Dermis blood vessel endothelial cell (primary cell): ENCODE results near the gene EYA4. TPM values are rescaled to one million over a fixed set of nuclear protein-coding genes. Genes with fewer than 3 reads are reported as not detected.
A peak's percentile ranks its signal among the peaks of the same experiment; 100 is the strongest.

Experiments used
- DNase-seq: peaks from one replicate; pipeline ENCODE4 v3.0.0; 2010
- total RNA-seq: library from RNA; depleted of rRNA; stranded (reverse); fragments of >200 nt; gene quantifications from 2 replicates; pipeline ENCODE4 v1.2.3, GENCODE V29; 2014

Gene EYA4
- total RNA-seq, 1 donor from 2014 or later: under 0.01 TPM

DNA sequence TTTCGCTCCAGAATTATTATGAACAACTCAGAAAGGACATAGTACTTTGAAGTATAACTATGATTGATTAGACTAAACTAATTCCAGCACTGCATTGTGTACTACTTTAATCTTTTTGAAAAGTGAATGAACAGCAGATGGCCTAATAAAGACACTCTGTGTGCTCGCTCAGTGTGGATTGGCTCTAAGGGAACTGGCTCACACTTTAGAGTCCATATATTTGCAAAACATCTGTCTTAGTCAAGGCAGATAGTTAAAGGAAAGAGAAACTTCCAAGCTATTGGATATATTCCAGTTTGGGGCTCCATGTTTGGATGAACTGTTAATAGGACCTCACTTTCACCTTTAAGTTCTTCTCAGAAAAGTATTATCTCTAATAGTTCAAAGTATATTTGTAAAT is 218.9 kb downstream of the EYA4 start:
- no peak for DNase-seq

DNA sequence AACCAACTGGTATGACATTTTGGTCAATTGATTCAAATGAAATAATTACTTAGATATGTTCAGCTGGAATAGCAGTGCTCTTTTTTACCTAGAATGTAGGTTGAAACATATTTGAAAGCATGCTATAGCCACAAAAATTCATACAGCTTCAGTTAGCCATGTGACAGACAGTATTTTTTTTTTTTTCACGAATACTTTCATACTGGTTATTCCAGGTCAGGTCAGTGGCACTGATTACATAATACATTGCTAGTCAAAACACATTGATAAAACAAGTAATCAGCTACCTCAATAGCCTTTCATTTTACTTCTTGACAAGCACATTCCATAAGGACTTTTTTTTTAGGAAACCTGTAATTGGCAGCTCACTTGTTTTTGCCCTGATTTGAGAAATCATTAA is 222.6 kb downstream of the EYA4 start:
- no peak for DNase-seq

DNA sequence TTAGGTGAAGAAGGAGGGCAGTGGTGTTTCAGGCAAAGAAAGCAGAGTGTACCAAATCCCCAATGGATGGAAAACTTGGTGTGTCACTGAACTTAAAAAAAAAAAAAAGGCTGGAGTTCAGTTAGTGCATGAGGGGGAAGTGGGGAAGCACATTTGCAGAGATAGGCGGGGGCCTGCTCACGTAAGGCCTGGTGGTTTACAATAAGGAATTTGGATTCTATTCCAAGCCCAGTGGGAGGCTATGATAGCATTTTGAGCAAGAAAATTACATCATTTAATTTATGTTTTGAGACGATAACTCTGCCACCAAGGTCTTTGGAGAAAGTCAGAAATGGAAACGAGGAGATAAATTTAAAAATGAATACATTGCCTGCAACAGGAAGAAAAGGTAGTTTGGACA is 225.5 kb downstream of the EYA4 start:
- no peak for DNase-seq

DNA sequence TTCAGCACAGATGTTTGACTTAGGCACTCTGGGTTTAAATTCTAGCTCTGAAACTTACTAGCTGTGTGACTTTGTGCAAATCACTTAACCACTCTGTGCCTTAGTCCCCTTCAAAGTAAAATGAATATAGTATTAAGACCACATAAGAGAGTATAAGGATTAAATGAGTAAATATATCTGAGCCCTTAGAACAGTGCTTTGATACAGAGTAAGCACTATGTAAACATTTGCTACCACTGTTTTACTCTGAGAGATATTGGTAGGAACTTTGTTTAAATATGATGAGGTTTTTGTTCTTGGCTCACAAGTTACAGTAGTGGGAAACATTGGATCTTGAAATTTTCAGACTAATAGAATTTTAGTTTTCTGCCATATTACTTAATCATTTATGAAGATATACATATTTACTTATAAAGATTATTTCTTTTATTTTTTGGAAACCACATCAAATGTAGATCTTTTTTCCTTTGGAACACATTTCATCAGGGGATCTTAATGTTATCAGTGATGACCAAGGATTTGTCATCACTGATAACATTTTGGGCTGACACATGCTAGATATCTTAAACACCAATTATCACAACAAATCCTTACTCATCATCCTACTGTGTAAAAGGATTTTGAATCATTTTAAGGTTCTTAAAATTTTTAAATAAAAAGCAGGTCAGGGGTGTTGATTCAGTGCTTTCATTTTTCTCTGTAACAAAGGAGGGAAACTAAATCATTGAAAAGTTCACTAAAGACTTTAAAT is 226.2 kb downstream of the EYA4 start:
- DNase-seq: no peak

DNA sequence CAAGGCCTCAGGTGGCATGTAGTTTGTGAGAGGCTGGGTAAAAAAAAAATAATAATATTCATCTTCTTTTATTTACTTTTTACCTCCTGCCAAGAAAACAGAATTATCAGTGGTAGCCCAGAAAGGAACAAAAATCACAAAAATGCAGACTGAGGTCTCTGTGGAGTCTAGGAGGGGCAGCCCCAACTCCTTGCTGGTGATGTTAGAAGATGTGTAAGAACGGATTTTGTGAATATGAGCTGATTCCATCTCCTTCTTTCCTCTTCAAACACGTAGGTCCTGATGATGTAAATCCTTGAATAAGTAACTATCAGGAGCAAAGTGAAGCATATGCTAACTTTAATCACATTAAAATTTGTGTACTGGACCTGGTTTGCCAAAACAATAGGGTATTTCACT is 226.8 kb downstream of the EYA4 start:
- DNase-seq: no peak

DNA sequence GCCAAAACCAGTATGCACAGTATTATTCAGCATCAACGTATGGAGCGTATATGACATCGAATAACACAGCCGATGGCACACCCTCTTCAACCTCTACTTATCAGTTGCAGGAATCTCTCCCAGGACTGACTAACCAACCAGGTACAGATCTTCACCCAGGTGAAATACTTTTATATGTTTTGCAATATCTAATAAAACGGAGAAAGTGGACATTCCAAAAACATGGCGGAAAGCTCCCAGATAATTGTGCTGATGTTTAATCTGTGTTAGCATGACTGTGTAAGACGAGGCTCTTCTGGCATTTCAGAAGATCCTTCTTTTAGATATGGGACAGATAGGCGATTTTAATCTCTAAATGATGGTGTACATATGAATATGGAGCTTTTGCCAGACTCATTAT is 227.4 kb downstream of the EYA4 start:
- no peak for DNase-seq

DNA sequence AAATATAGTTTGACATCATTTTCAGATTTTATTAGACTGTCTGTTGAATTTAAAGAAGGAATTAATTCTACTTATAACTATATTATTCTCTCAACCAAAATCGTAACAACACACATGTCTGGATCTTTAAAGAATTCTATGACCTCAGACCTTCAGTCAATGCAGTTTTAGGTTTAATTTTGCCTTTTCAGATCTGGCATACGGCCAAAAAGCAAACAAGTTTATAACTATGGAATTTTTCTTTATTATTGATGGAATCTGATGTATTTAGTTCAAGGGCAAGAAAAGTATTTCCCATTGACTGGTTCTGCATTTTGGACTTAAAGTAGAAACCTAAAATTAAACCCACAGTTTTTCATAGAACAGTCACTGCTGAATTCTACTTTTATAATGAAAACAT is 233.4 kb downstream of the EYA4 start:
- no peak for DNase-seq

DNA sequence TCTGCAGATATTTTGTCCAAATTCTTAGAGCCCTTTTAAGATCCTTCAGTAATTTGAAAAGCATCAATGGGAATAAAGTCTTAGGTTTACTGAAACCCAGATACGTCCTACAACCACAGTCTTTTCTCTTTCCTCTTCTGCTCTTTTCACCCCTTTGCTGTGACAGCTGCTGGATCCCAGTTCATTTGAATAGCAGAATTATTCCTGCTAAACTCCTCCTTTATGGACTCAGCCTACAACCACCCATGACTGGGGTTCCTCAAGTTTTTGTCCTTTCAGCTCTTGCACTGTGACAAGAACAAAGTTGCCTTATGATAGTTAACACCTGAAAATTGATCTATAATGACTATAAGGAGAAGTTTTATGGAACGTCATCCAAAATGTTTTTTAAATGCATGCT is 237.5 kb downstream of the EYA4 start:
- DNase-seq: no peak

DNA sequence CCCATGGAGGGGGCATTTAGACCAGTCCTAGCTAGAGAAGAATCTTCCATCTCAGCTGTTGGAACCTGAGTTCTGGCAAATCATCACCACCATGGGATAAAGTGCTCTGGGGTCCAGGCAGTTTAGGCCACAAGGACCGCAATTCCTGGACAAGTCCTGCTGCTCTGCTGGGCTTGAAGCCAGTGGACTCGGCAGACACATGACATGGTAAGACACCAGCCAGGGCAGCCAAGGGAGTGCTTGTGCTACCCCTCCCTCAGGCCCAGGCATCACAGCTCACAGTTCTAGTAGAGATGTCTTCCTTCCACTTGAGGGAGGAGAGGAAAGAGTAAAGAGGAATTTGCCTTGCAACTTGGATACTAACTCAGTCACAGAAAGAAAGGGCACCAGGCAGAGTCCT is 246.0 kb downstream of the EYA4 start:
- no peak for DNase-seq

DNA sequence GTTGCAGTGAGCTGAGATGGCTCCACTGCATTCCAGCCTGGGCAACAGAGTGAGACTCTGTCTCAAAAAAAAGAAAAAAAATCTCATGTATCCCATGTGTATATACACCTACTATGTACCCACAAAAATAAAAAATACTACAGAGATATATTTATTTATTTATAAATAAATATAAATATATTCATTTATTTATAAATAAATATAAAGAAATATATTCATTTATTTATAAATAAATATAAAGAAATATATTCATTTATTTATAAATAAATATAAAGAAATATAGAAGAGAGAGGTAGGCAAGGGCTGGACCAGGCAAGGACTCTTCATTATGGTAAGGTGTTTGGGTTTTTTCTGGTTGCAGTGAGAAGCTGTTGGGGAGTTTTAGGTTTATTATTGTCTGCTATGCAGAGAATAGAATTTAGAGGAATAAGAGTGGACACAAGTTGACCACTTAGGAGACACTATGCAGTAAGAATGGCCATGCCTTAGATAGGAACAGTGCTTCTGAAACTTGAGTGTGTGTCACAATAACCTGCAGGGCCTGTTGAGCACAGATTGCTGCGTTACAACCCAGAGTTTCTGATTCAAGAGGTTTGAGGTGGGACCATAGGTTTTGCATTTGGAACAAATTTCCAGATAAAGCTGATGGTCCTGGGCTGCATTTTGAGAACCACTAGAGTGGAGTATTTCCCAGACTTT is 254.2 kb downstream of the EYA4 start:
- no peak for DNase-seq

DNA sequence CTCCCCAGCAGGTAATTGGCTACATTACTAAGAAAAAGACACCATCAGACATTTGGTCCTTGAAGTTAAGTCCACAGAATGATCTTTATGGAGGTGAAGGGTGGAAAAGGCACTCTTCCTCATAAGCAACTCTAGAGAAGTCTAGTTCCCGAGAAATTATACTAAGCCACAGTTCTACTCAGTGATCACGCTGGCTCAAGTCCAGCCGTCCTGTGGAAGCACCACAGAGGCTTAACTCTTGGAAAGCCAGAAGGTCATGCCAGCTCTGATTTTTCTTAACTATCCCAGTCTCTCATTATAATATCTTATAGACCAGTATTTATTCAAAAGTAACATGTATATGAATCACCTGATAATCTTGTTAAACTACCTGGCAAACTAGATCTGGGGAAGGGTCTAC is 258.5 kb downstream of the EYA4 start:
- DNase-seq: no peak

DNA sequence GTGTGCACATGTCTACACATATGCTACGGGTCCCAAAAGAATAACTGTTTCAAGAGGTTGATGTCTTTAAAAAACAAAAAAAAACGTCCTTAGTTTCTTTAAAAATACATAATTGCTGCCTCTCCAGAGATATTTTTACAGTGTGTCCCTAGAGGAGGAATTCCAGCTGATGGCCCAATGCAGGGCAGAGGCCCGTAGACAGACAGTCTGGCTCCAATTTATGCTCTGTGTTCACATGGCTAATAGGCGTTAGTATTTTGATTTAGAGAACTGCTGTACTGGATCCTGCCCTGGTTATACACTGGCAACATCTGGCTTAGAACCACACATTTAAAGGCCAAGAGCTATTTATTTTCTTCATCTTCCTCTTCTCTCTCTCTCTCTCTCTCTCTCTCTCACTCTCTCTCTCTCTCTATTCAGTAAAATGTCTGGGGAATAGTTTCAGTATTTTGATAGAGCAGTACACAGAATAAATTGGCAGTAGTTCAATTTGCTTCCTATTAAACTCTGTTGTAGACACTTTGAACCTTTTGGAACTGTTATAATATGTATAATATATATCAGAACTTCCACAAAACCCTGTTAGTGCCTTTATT is 260.6 kb downstream of the EYA4 start:
- no peak for DNase-seq

DNA sequence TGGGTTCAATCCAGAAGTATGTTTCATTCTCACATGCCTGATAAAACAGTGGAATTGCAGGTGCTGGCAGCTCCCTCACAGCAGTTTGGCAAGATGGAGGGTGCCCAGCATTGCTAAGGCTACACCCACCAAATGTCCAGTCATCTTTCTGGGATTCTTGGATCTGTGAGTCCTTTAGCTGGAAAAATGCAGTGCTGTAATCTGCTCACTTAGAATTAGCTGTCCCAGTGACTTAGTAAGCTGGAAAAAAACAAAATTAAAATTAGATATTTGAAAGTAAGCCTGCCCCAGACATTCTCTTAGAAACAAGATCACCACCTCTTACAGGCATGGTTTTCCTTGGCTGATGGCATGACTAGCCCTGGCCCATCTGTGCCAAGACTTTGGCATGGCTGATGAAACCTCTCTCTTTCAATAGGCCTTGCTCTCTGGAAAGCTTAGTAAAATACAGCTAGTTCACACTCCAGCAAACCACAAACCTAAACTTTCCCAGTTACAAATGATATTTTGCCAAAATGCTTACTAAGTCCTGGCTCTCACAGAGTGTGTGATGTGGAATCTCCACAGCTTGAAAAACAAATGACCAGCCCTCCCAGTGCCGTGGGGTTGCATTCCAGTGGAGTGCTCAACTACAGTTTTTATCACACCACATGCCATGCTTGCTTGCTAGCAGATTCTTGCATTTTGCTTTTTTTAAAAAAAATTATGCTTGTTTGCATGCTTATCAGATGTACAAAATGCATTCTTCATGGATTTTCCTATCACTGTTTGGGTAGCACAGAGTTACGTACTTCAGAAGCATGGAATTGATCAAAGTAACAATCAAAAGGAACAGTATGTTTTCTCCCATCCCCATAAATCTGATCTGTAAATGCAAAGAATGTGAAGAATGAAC is 261.5 kb downstream of the EYA4 start:
- DNase-seq: no peak

DNA sequence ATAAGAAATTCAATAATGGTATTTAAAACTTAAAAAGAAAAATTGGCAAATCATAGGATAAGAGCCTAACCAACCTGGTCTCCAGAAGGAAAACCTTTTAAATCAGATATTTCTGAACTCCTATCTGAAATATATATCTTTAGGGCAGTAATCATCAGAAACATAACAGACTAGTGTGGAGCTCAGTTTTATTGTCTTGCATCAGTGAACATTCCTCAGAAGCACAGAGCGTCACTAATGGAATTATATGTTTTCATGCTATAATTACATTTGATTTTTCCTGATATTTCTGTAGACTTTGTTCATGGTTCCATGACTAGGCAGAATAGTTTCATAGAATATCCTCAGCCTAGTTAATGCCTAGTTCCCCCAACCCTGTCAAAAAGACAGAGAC is 262.2 kb downstream of the EYA4 start:
- no peak for DNase-seq

DNA sequence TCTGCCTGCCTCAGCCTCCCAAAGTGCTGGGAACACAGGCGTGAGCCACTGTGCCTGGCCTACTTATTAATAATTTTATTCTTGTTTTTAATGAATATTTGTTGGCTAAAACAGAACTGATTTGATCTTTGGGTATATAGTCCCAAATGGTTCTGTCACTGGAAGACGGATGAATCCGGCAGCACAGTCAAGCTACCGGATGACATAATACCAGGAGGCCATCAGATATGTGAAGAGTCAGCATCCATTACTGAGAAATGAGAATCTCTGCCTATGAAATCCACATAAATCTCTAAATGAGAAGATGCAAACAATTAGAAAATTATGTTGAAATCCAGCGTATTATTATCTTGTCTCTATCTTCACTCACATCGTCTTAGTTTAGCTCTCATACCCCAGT is 263.0 kb downstream of the EYA4 start:
- DNase-seq: no peak

DNA sequence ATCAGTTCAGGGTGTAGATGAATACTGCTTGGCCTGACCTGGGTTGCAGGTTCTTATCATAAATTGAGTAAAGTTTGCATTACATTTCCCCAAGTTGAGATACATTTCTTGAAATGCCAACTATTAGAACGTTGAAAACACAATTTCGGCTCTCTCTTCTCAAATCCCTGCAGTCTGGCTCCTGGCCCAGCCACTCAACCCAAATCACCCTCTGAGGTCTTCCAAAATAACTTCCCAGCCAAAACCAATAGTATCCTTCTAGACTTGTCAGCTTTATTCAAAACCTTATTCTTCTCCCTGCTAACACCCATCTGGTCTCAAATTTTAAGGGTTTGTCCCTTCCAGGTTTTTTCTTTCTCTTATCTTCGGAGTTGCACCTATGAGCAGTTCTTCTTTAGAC is 263.6 kb downstream of the EYA4 start:
- DNase-seq: no peak

DNA sequence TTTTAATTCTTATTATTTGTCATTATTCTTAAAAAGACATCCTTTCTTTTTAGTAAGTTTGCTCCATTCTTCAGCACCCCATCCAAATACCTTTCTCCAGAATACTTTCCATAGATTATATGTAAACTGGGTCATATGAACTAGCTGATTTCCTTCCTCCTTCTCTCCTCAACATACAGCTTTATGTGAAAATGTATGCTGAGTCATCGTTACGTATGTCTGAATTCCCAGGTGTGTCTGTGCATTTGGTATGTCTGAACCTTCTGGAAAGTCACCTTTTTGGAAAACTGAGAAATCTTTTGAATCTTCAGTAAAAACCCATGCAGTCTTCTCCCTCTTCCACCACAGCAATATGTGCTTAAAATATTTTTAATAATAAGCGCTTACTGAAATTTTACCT is 264.5 kb downstream of the EYA4 start:
- no peak for DNase-seq

DNA sequence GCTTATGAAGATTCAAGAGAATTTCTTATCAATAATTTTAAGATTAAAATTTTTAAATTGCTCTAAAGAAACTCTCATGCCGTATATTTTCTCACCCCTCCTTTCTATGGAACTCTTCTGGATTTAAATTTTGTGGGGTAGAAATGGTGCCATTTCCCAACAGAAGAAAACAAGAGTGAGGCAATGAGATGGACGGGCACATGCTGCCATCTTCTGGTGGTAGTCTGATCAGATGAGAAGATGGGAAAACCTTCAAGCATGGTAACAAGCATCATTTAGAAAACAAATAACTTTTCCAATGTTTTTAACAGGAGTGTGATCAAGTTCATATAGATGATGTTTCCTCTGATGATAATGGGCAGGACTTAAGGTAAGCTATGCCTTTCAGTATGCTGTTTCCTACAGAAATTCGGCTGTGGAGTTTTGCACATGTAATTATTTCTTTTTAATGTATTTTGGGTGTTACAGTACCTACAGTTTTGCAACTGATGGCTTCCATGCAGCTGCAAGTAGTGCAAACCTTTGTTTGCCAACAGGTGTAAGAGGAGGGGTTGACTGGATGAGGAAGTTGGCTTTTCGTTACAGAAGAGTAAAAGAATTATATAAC is 271.4 kb downstream of the EYA4 start:
- DNase-seq: peak; percentile 61

DNA sequence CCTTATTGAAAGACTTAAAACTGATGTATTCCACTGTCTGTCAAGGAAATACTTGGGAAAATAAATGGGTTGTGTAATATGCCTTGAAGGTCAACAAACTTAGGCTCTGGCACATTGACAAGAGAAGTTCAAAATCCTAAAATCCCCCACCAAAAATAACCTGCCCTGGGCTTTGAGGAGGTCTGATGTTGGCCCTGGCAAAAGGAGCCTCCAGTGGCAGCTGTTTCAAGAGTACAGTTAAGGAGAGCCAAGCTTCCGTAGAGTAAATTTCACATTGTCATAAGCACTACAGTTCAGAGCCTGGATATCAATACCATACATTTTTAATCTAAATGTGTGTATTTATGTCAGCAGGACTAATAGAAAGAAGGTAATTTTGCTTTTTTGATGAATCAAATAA is 282.7 kb downstream of the EYA4 start:
- no peak for DNase-seq

DNA sequence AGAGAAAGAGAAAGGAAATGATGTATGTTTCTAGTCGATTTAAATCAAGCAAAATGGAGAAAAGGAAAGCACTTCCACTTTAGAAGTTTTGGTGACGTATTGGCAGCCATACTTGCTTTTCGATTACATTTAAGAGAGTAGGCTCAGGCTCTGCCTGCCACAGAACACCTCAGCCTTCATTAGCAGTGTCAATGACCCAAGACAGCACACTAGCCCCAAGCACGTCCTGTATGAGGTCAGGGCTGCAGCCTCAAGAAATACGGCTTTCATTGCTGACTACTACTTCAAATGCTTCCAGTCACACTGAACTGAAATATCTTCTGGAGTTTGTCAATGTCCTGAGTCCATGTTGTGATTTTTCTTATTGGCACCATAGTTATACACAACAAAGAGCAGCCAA is 285.3 kb downstream of the EYA4 start:
- no peak for DNase-seq

DNA sequence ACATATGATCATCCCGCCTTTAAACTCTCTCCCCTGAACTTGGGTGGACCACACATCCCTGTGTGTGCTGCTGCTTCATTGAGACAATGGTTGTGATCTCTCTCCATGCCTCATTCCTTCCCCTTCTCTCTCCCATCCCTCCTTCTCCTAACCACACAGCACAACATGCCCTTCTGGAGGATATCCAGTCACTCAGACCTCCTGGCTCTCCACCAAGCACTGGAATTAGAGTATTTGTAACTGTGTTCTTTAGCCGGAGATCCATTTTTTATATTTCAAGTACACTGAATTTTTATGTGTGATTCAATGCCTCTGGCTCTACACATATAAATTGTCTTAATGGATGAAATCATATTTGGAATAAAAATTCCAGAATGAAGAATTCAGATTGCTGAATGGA is 287.4 kb downstream of the EYA4 start:
- DNase-seq: no peak

DNA sequence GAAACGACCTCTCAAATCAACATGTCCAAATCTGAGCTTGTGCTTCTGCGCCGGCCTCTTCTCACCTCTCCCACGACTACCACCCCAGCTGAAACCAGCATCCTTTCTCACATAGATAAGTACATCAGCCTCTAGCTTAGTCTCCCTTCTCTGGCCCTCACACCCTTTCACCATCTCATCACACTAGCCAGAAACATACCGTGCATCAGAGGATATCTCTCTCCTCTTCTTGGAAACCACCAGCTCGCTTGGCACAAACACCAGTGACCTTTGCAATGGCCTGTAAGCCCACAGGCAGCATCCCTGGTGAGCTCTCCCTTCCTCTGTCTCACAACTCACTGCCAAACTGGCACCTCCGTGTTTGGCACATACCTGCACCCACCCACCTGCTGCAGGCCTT is 291.8 kb downstream of the EYA4 start:
- no peak for DNase-seq
